WTC11 (cell line): ENCODE data around the gene LENG8. TPM values are rescaled to one million over a fixed set of nuclear protein-coding genes. Genes with fewer than 3 reads are reported as not detected.

Experiments used
- ATAC-seq: fragments of 200-7000 bp; cut with Tn5 transposase; 2 replicates; pipeline ENCODE4 v1.10.0; 2021; ENCODE audit warnings: mild to moderate bottlenecking, moderate library complexity
- CTCF ChIA-PET: fragments of 300-600 bp; sonication (Branson Sonifier 250); formaldehyde crosslinking; loops from one replicate; lab custom pipeline; 2021; ENCODE audit warnings: antibody characterized with exemption; lab: Charles Lee
- POLR2A ChIA-PET: fragments of 350-600 bp; sonication (Branson Sonifier 250); formaldehyde crosslinking; loops from one replicate; lab custom pipeline; 2021; ENCODE audit warnings: antibody characterized with exemption; lab: Charles Lee
- DNase-seq: peaks from one replicate; pipeline ENCODE4 v3.0.0; 2021; ENCODE audit warnings: low spot score
- H3K27ac Mint-ChIP-seq: 2 replicates; pipeline ENCODE4 v1.8.0; 2021; ENCODE audit warnings: mixed read lengths
- H3K27me3 Mint-ChIP-seq: 2 replicates; pipeline ENCODE4 v1.8.0; 2021; ENCODE audit warnings: low read depth, mild to moderate bottlenecking, moderate library complexity, mixed read lengths
- H3K36me3 Mint-ChIP-seq: 2 replicates; pipeline ENCODE4 v1.8.0; 2021; ENCODE audit warnings: mixed read lengths
- H3K4me1 Mint-ChIP-seq: 2 replicates; pipeline ENCODE4 v1.8.0; 2022; ENCODE audit warnings: mixed read lengths
- H3K4me3 Mint-ChIP-seq: 2 replicates; pipeline ENCODE4 v1.8.0; 2021; ENCODE audit warnings: mild to moderate bottlenecking, moderate library complexity, mixed read lengths
- H3K9me3 Mint-ChIP-seq: 2 replicates; pipeline ENCODE4 v1.8.0; 2021; ENCODE audit warnings: mixed read lengths
- ATF1 ChIP-seq: sonication (generic); formaldehyde crosslinking; IDR thresholded peaks from 2 replicates; pipeline ENCODE4 v1.8.1; 2023; ENCODE audit warnings: mild to moderate bottlenecking, moderate library complexity, missing genetic modification reagents
- CREB1 ChIP-seq: sonication (generic); formaldehyde crosslinking; IDR thresholded peaks from 2 replicates; pipeline ENCODE4 v1.8.0; 2023; ENCODE audit warnings: mild to moderate bottlenecking, missing genetic modification reagents
- CREM ChIP-seq: sonication (generic); formaldehyde crosslinking; IDR thresholded peaks from 2 replicates; pipeline ENCODE4 v1.8.1; 2022; ENCODE audit warnings: mild to moderate bottlenecking, missing genetic modification reagents, moderate library complexity
- ELF4 ChIP-seq: sonication (generic); formaldehyde crosslinking; IDR thresholded peaks from 2 replicates; pipeline ENCODE4 v1.8.1; 2022; ENCODE audit warnings: low read depth, mild to moderate bottlenecking, moderate library complexity, missing genetic modification reagents
- ESRRA ChIP-seq: sonication (generic); formaldehyde crosslinking; IDR thresholded peaks from 2 replicates; pipeline ENCODE4 v1.8.1; 2022; ENCODE audit warnings: mild to moderate bottlenecking, missing genetic modification reagents, borderline replicate concordance
- FOXJ3 ChIP-seq: sonication (generic); formaldehyde crosslinking; IDR thresholded peaks from 2 replicates; pipeline ENCODE4 v1.9.0; 2021; ENCODE audit warnings: missing genetic modification reagents, mild to moderate bottlenecking, borderline replicate concordance
- FOXP4 ChIP-seq: sonication (generic); formaldehyde crosslinking; IDR thresholded peaks from 2 replicates; pipeline ENCODE4 v1.8.0; 2022; ENCODE audit warnings: mild to moderate bottlenecking, missing genetic modification reagents
- HMGXB4 ChIP-seq: sonication (generic); formaldehyde crosslinking; IDR thresholded peaks from 2 replicates; pipeline ENCODE4 v1.8.1; 2023; ENCODE audit warnings: mild to moderate bottlenecking, moderate library complexity, missing genetic modification reagents
- MXD4 ChIP-seq: fragments of 250-450 bp; sonication (Bioruptor Pico); IDR thresholded peaks from 2 replicates; pipeline ENCODE4 v1.8.0; 2021; ENCODE audit warnings: mild to moderate bottlenecking, moderate library complexity, borderline replicate concordance
- NFATC4 ChIP-seq: fragments of 250-450 bp; sonication (Bioruptor Pico); IDR thresholded peaks from 2 replicates; pipeline ENCODE4 v1.9.0; 2021; ENCODE audit warnings: mild to moderate bottlenecking
- RORB ChIP-seq: fragments of 250-450 bp; sonication (Bioruptor Pico); IDR thresholded peaks from 2 replicates; pipeline ENCODE4 v1.9.0; 2021; ENCODE audit warnings: mild to moderate bottlenecking
- SOX15 ChIP-seq: fragments of 250-450 bp; sonication (Bioruptor Pico); IDR thresholded peaks from 2 replicates; pipeline ENCODE4 v1.9.0; 2021; ENCODE audit warnings: mild to moderate bottlenecking
- TCF7 ChIP-seq: sonication (generic); formaldehyde crosslinking; IDR thresholded peaks from 2 replicates; pipeline ENCODE4 v1.8.0; 2022; ENCODE audit warnings: mild to moderate bottlenecking, low read depth, missing genetic modification reagents, moderate library complexity
- TP53 ChIP-seq: sonication (generic); formaldehyde crosslinking; IDR thresholded peaks from 2 replicates; pipeline ENCODE4 v1.8.1; 2023; ENCODE audit warnings: mild to moderate bottlenecking, missing genetic modification reagents
- USF1 ChIP-seq: sonication (generic); formaldehyde crosslinking; IDR thresholded peaks from 2 replicates; pipeline ENCODE4 v1.8.0; 2022; ENCODE audit warnings: mild to moderate bottlenecking, missing genetic modification reagents
- ZBTB21 ChIP-seq: sonication (generic); formaldehyde crosslinking; IDR thresholded peaks from 2 replicates; pipeline ENCODE4 v1.8.1; 2023; ENCODE audit warnings: mild to moderate bottlenecking, missing genetic modification reagents, borderline replicate concordance
- ZNF121 ChIP-seq: sonication (generic); formaldehyde crosslinking; IDR thresholded peaks from 2 replicates; pipeline ENCODE4 v1.8.0; 2023; ENCODE audit warnings: missing genetic modification reagents
- ZNF532 ChIP-seq: fragments of 250-450 bp; sonication (Bioruptor Pico); IDR thresholded peaks from 2 replicates; pipeline ENCODE4 v1.9.0; 2021; ENCODE audit warnings: mild to moderate bottlenecking, borderline replicate concordance
- total RNA-seq: library from RNA; stranded (reverse); gene quantifications from 3 replicates; pipeline ENCODE4 v1.2.3, GENCODE V29; 2021
- TF ChIP-seq, protein P1 (sequence below): sonication (generic); formaldehyde crosslinking; IDR thresholded peaks from 2 replicates; pipeline ENCODE4 v1.8.0; 2022; ENCODE audit warnings: mild to moderate bottlenecking, missing genetic modification reagents
- TF ChIP-seq, protein P2 (sequence below): sonication (generic); formaldehyde crosslinking; IDR thresholded peaks from 2 replicates; pipeline ENCODE4 v1.8.1; 2023; ENCODE audit warnings: mild to moderate bottlenecking, missing genetic modification reagents, moderate library complexity
- TF ChIP-seq, protein P3 (sequence below): sonication (generic); formaldehyde crosslinking; conservative IDR thresholded peaks from 2 replicates; pipeline ENCODE4 v1.8.1; 2022; ENCODE audit warnings: mild to moderate bottlenecking, missing genetic modification reagents

The LENG8 gene
- total RNA-seq, 1 experiment from 2014 or later: 175 TPM

- H3K36me3 Mint-ChIP-seq: no peaks in the 10 kb centered on the region
- TF ChIP-seq HMGXB4 (CRISPR knock-in tag) (no peak), MXD4 (no peak), SOX15 (CRISPR knock-in tag) (no peak), ATF1 (CRISPR knock-in tag) (no peak)
- TF ChIP-seq, protein P1, sequence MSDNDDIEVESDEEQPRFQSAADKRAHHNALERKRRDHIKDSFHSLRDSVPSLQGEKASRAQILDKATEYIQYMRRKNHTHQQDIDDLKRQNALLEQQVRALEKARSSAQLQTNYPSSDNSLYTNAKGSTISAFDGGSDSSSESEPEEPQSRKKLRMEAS: no peak
- TF ChIP-seq, protein P2, sequence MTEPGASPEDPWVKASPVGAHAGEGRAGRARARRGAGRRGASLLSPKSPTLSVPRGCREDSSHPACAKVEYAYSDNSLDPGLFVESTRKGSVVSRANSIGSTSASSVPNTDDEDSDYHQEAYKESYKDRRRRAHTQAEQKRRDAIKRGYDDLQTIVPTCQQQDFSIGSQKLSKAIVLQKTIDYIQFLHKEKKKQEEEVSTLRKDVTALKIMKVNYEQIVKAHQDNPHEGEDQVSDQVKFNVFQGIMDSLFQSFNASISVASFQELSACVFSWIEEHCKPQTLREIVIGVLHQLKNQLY (CRISPR knock-in tag): no peak
- TF ChIP-seq, all 79 proteins: peak for 0
- peaks cover 51% of the 10 kb centered on the region for H3K27me3 Mint-ChIP-seq
- ATAC-seq (no peak), DNase-seq (no peak)
- H3K27ac Mint-ChIP-seq: no peak overlapping the region; the same call in 1 of the 2 replicates
- H3K4me1 Mint-ChIP-seq: peaks cover 32% of the 10 kb centered on the region
- CTCF ChIA-PET: interaction anchor here (1.0 to 5.8 kb wide), 9 partner anchors 8 to 43 kb away, joined by 6 to 58 read pairs (median 13); partner anchors contain the start of genes CDC42EP5, LENG8, LENG9 and TTYH1
- POLR2A ChIA-PET: interaction anchor here (0.6 to 2.9 kb wide), 2 partner anchors 10 to 525 kb away, joined by 4 to 21 read pairs; no protein-coding TSS in a partner anchor
- peak overlapping the region; percentile 67 for H3K4me3 Mint-ChIP-seq
- H3K9me3 Mint-ChIP-seq: no peaks in the 10 kb centered on the region
These were observed 17.7 kb upstream of the LENG8 start for GRCh38 chr19:54431255-54431838.

DNA sequence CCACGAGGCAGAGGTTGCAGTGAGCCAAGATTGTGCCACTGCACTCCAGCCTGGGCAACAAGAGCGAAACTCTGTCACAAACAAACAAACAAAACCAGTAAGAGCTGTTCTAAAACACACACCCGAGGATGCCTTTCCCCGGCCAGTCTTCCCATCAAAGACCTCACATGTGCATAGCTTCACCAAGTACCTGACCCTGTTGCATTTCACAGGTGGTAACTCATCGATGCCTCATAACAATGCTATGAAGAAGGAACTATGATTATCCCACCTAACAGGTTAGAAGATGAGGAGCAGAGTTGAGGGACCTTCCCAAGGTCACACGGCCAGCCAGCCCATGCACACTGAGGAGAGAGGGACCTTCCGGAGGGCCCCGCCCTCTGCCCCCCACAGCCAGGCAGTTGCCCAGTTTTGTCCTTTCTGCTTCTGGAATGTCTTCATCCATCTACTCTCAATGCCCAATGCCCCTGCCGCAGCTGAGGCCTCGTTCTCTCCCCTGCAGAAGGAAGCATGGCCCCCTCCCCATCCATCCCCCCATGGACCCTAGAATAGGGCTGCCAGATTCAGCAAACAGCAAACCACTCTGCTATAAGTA is 16.8 kb upstream of the LENG8 start:
- TF ChIP-seq MXD4: no peak
- TF ChIP-seq ESRRA (CRISPR knock-in tag): no peak
- no peak for TF ChIP-seq ZNF532 (CRISPR knock-in tag)
- no peak for TF ChIP-seq CREM (CRISPR knock-in tag)
- ChIA-PET POLR2A (no interaction called here), CTCF (interaction anchor here (5.8 kb wide), 1 partner anchor 11 kb away, joined by 58 read pairs; no protein-coding TSS in a partner anchor)
- Mint-ChIP-seq H3K4me3 (no peak overlapping the region), H3K36me3 (no peaks in the 10 kb centered on the region), H3K9me3 (no peaks in the 10 kb centered on the region), H3K27me3 (peaks cover 45% of the 10 kb centered on the region), H3K27ac (no peak overlapping the region), H3K4me1 (peaks cover 39% of the 10 kb centered on the region)
- DNase-seq (no peak), ATAC-seq (no peak)

- no peak overlapping the region for H3K27ac Mint-ChIP-seq
- CTCF ChIA-PET: interaction anchor here (1.0 kb wide), 1 partner anchor 18 kb away, joined by 4 read pairs; the partner anchor contains the start of gene TTYH1
- DNase-seq: no peak
- H3K4me3 Mint-ChIP-seq: no peak overlapping the region
- no peaks in the 10 kb centered on the region for H3K36me3 Mint-ChIP-seq
- POLR2A ChIA-PET: interaction anchor here (0.6 to 1.0 kb wide), 2 partner anchors 13 to 1141 kb away, joined by 3 to 7 read pairs; no protein-coding TSS in a partner anchor
- peaks cover 39% of the 10 kb centered on the region for H3K4me1 Mint-ChIP-seq
- H3K27me3 Mint-ChIP-seq: peaks cover 38% of the 10 kb centered on the region
- ATAC-seq: no peak
- H3K9me3 Mint-ChIP-seq: no peaks in the 10 kb centered on the region
- TF ChIP-seq NFATC4 (CRISPR knock-in tag): no peak
- no peak for TF ChIP-seq USF1 (CRISPR knock-in tag)
- no peak for TF ChIP-seq FOXJ3
- TF ChIP-seq, protein P3, sequence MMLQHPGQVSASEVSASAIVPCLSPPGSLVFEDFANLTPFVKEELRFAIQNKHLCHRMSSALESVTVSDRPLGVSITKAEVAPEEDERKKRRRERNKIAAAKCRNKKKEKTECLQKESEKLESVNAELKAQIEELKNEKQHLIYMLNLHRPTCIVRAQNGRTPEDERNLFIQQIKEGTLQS (CRISPR knock-in tag): no peak
- TF ChIP-seq FOXP4 (CRISPR knock-in tag): no peak
- no peak for TF ChIP-seq CREB1
- no peak for TF ChIP-seq RORB
- no peak for TF ChIP-seq TCF7 (CRISPR knock-in tag)
- no peak for TF ChIP-seq MXD4
- no peak for TF ChIP-seq ZNF121 (CRISPR knock-in tag)
- TF ChIP-seq TP53 (CRISPR knock-in tag): no peak
- no peak for TF ChIP-seq ZBTB21 (CRISPR knock-in tag)
- no peak for TF ChIP-seq ELF4 (CRISPR knock-in tag)
These were observed 15.3 kb upstream of the LENG8 start for GRCh38 chr19:54433697-54434096.
